ENCODE results near the gene RASSF8.

The RASSF8 gene

GRCh38 chr12:26122681-26123481 is 164.4 kb downstream of the RASSF8 start:
- peak; percentile 13 for TF ChIP-seq CTCF (IDR thresholded peaks at IDR 0.05; ENCODE audit: low read depth, low read length, missing control alignments)
- peak overlapping the region; percentile 61 for H3K4me3 ChIP-seq (replicated peaks; ENCODE audit: low read depth, low read length)
- peak; percentile 84 for DNase-seq (ENCODE audit: extremely low read depth, low read depth)

DNA sequence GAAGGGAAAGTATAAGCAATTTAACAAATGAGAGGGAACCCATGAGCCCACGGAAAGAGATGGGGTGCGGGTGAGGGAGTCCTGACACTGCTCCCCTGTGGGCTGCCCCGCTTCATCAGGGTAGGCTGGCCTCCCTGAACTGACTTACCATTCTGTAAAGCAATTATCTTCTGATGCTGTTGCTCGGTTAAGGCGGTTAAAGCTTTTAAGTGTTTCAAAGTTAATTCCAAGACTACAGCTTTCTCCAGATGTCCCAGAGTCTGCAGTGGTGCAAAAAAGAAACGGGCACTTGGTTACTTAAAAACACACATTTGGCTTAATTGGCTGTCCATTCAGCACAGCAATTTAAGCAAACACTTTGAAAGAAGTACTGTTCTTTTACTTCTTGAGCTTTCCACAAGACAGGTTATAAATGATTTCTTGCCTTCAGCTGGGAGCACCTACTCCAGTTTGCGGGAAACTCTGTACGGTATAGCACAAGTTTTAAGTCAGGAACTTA is 165.0 kb downstream of the RASSF8 start:
- DNase-seq (ENCODE audit: extremely low read depth, low read depth): no peak
- TF ChIP-seq CTCF (IDR thresholded peaks at IDR 0.05; ENCODE audit: low read depth, low read length, missing control alignments): no peak
- peak overlapping the region; percentile 61 for H3K4me3 ChIP-seq (replicated peaks; ENCODE audit: low read depth, low read length)

GRCh38 chr12:26124446-26125399 is 166.2 kb downstream of the RASSF8 start, which contains the start of gene BHLHE41:
Gene BHLHE41 (minus strand): TSS chr12:26125037. CDS start chr12:26124779, 258 bp downstream.
- TF ChIP-seq CTCF (IDR thresholded peaks at IDR 0.05; ENCODE audit: low read depth, low read length, missing control alignments): no peak
- peak within 1 kb of the TSS; percentile 61 for H3K4me3 ChIP-seq (replicated peaks; ENCODE audit: low read depth, low read length)
- no peak for DNase-seq (ENCODE audit: extremely low read depth, low read depth)

GRCh38 chr12:26125400-26126339 is 167.2 kb downstream of the RASSF8 start:
- no peak for TF ChIP-seq CTCF (IDR thresholded peaks at IDR 0.05; ENCODE audit: low read depth, low read length, missing control alignments)
- peak overlapping the region; percentile 61 for H3K4me3 ChIP-seq (replicated peaks; ENCODE audit: low read depth, low read length)
- DNase-seq (ENCODE audit: extremely low read depth, low read depth): no peak

GRCh38 chr12:26126340-26127284 is 168.1 kb downstream of the RASSF8 start:
- peak overlapping the region; percentile 61 for H3K4me3 ChIP-seq (replicated peaks; ENCODE audit: low read depth, low read length)
- DNase-seq (ENCODE audit: extremely low read depth, low read depth): no peak
- TF ChIP-seq CTCF (IDR thresholded peaks at IDR 0.05; ENCODE audit: low read depth, low read length, missing control alignments): no peak

Measured in HFF-Myc (cell line).